ENCODE results near the gene SDHAF3. TPM values are rescaled to one million over a fixed set of nuclear protein-coding genes. Genes with fewer than 3 reads are reported as not detected.

The SDHAF3 gene
- total RNA-seq, 1 experiment from 2014 or later, result 25.0 TPM

DNA sequence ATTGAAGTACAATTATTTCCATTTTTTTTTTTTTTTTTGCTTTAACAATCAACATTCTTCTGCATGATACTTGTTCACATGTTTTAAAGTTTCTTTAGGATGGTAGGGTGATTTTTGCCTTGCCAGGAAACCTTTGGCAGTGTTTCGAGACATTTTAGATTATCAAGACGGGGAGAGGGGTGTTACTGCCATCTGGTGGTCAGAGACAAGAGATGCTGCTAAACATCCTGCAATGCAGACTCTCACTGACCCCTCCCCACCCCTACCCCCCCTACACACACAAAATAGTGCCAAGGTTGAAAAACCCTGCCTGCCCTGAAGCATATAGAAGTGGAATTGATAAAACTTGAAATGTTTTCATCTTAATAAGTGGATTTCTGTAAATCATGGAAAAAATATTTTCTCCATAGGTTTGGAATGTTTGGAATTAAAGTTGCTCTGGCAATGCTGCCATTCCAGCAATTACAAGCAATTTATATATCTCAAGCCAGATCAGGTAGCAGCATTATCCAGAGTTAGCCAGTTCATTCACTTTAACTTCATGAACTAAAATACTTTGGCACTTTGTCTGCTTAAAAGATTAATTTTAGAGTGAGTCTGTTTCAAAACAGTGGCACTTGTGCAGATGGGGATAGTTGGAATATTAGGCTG, 62.1 kb downstream of the SDHAF3 start:
- Histone ChIP-seq H3K9ac (ENCODE audit: low read length) (no peak overlapping the region), H3K9me3 (ENCODE audit: control insufficient read depth in 1 of 2, insufficient read depth in 1 of 2, low read depth in 1 of 2, low read length in 2 of 2) (no peaks in the 10 kb centered on the region), H3K79me2 (ENCODE audit: insufficient read depth, low read length) (peaks cover 23% of the 10 kb centered on the region), H4K20me1 (ENCODE audit: insufficient read depth) (peaks cover 3% of the 10 kb centered on the region; the same call in 1 of the 2 replicates), H3K27ac (ENCODE audit: low read depth, low read length) (no peak overlapping the region), H3K9me2 (ENCODE audit: insufficient read depth) (no peaks in the 10 kb centered on the region), H3K36me3 (ENCODE audit: control insufficient read depth in 1 of 2, insufficient read depth in 2 of 2, low read length in 2 of 2) (peaks cover 0 to 4% of the 10 kb centered on the region in 2 experiments; a peak in 1 of 4 replicates), H2AFZ (ENCODE audit: low read depth, low read length, poor library complexity, severe bottlenecking) (no peak overlapping the region), H3K27me3 (ENCODE audit: insufficient read depth, low read length) (no peaks in the 10 kb centered on the region), H3K4me2 (ENCODE audit: low read length) (no peak overlapping the region), H3K4me3 (replicated peaks in 1 of 2; ENCODE audit: low read depth in 1 of 2, low read length in 2 of 2) (no peak overlapping the region), H3K4me1 (ENCODE audit: control insufficient read depth in 1 of 2, insufficient read depth in 2 of 2, low read length in 2 of 2) (no peaks in the 10 kb centered on the region)
- intact Hi-C loops (cut with micrococcal nuclease), result loop anchor here (1.0 to 10.0 kb wide), 2 partner anchors 75 to 1465 kb away; no protein-coding TSS in a partner anchor
- TF ChIP-seq EZH2phosphoT487 (IDR thresholded peaks at IDR 0.05; ENCODE audit: borderline replicate concordance) (no peak), YY1 (IDR thresholded peaks at IDR 0.05; ENCODE audit: extremely low read depth, insufficient replicate concordance, low read depth, low read length) (no peak), RAD21 (IDR thresholded peaks at IDR 0.05; ENCODE audit: low read depth) (peak; percentile 57), CEBPB (IDR thresholded peaks at IDR 0.05; ENCODE audit: low read depth) (no peak)
- TF ChIP-seq, protein P1, sequence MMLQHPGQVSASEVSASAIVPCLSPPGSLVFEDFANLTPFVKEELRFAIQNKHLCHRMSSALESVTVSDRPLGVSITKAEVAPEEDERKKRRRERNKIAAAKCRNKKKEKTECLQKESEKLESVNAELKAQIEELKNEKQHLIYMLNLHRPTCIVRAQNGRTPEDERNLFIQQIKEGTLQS (IDR thresholded peaks at IDR 0.05), result no peak
- TF ChIP-seq, protein P2, sequence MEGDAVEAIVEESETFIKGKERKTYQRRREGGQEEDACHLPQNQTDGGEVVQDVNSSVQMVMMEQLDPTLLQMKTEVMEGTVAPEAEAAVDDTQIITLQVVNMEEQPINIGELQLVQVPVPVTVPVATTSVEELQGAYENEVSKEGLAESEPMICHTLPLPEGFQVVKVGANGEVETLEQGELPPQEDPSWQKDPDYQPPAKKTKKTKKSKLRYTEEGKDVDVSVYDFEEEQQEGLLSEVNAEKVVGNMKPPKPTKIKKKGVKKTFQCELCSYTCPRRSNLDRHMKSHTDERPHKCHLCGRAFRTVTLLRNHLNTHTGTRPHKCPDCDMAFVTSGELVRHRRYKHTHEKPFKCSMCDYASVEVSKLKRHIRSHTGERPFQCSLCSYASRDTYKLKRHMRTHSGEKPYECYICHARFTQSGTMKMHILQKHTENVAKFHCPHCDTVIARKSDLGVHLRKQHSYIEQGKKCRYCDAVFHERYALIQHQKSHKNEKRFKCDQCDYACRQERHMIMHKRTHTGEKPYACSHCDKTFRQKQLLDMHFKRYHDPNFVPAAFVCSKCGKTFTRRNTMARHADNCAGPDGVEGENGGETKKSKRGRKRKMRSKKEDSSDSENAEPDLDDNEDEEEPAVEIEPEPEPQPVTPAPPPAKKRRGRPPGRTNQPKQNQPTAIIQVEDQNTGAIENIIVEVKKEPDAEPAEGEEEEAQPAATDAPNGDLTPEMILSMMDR (IDR thresholded peaks at IDR 0.05 in 2 of 3, conservative IDR thresholded peaks at IDR 0.05 in 1 of 3; ENCODE audit: borderline replicate concordance in 1 of 3, insufficient read depth in 1 of 3, low read depth in 2 of 3, low read length in 2 of 3), result peak; percentile 32 to 75 (median 73); a peak in 5 of 6 replicates
- RAD21 ChIA-PET (ENCODE audit: low non-redundant PET in 1 of 2, low total read pairs in 2 of 2, uncharacterized antibody in 2 of 2, unreplicated experiment in 2 of 2), result interaction anchor here in 1 of 2 experiments (0.6 to 0.7 kb wide), 2 partner anchors 73 to 1313 kb away, joined by 3 to 4 read pairs; no protein-coding TSS in a partner anchor
- CTCF ChIA-PET, result interaction anchor here (0.8 to 1.2 kb wide), 7 partner anchors 9 to 75 kb away, joined by 3 to 8 read pairs (median 5); no protein-coding TSS in a partner anchor
- BruUV-seq (replicated peaks), result no TSS peak
- ATAC-seq (peak; percentile 64; the same call in 1 of the 2 replicates), DNase-seq (ENCODE audit: low read depth, low spot score) (peak; percentile 29)
- POLR2A ChIA-PET, result no interaction called here

Measured in HCT116 (cell line).